Liver (tissue), 9 donors: ENCODE results near the gene TOGARAM2. TPM values are rescaled to one million over a fixed set of nuclear protein-coding genes. Genes with fewer than 3 reads are reported as not detected.

Experiments
- DNase-seq: peaks from one replicate; pipeline ENCODE4 v3.0.0-alpha.2; 2017; ENCODE audit warnings: low spot score
- H3K27ac ChIP-seq, 2 donors: one replicate each; pipeline ENCODE4 v1.7.0; 2013; ENCODE audit warnings: inconsistent platforms in 2 of 2, low read length in 2 of 2, control low read depth in 1 of 2, low read depth in 1 of 2, mild to moderate bottlenecking in 1 of 2
- H3K27me3 ChIP-seq, 4 donors: one replicate each; pipeline versions ENCODE4 v1.6.1 to v1.7.0; 2013; ENCODE audit warnings: low read length in 3 of 4, inconsistent platforms in 1 of 4, mild to moderate bottlenecking in 1 of 4, moderate library complexity in 1 of 4; ENCODE audit not compliant: control insufficient read depth in 4 of 4, insufficient read depth in 4 of 4
- H3K36me3 ChIP-seq, 4 donors: one replicate each; pipeline versions ENCODE4 v1.6.1 to v1.7.0; 2013; ENCODE audit warnings: low read length in 3 of 4, mild to moderate bottlenecking in 3 of 4, low read depth in 1 of 4, moderate library complexity in 1 of 4; ENCODE audit not compliant: control insufficient read depth in 4 of 4, insufficient read depth in 3 of 4
- H3K4me1 ChIP-seq, 4 donors: one replicate each; pipeline versions ENCODE4 v1.6.1 to v1.7.0; 2013; ENCODE audit warnings: low read length in 3 of 4, mild to moderate bottlenecking in 3 of 4, moderate library complexity in 1 of 4; ENCODE audit not compliant: control insufficient read depth in 4 of 4, insufficient read depth in 4 of 4
- H3K4me3 ChIP-seq, 3 donors: one replicate each; pipeline versions ENCODE4 v1.6.1 to v1.7.0; 2013; ENCODE audit warnings: low read length in 3 of 3, control low read depth in 1 of 3, low read depth in 1 of 3, mild to moderate bottlenecking in 1 of 3
- H3K9ac ChIP-seq, 2 donors: one replicate each; pipeline ENCODE4 v1.7.0; 2013; ENCODE audit warnings: low read length in 2 of 2, mild to moderate bottlenecking in 2 of 2, moderate library complexity in 2 of 2, control low read depth in 1 of 2, low read depth in 1 of 2
- H3K9me3 ChIP-seq, 4 donors: one replicate each; pipeline versions ENCODE4 v1.6.1 to v1.7.0; 2013; ENCODE audit warnings: low read length in 3 of 4; ENCODE audit not compliant: control insufficient read depth in 4 of 4
- ATF3 ChIP-seq: IDR thresholded peaks from 2 replicates; pipeline ENCODE4 v1.6.1; 2016; ENCODE audit warnings: antibody characterized with exemption
- CTCF ChIP-seq: fragments of 150-350 bp; IDR thresholded peaks from 2 replicates; pipeline ENCODE4 v1.5.1; 2017; ENCODE audit warnings: improper control_type of control experiment, low read depth, low read length; ENCODE audit not compliant: missing input control
- EGR1 ChIP-seq, 2 donors: IDR thresholded peaks; 2 replicates each; pipeline ENCODE4 v1.6.1; 2016 to 2018; ENCODE audit warnings: antibody characterized with exemption in 2 of 2, low read depth in 2 of 2
- FOXA2 ChIP-seq: IDR thresholded peaks from 2 replicates; pipeline ENCODE4 v1.6.1; 2016; ENCODE audit warnings: antibody characterized with exemption
- GABPA ChIP-seq, 2 donors: IDR thresholded peaks in 1 of 2; conservative IDR thresholded peaks in 1 of 2; 2 replicates each; pipeline ENCODE4 v1.6.1; 2016; ENCODE audit warnings: antibody characterized with exemption in 2 of 2, mild to moderate bottlenecking in 1 of 2, moderate library complexity in 1 of 2
- HNF4A ChIP-seq, 2 donors: conservative IDR thresholded peaks; 2 replicates each; pipeline ENCODE4 v1.6.1; 2016; ENCODE audit warnings: antibody characterized with exemption in 2 of 2, mild to moderate bottlenecking in 2 of 2
- HNF4G ChIP-seq: IDR thresholded peaks from 2 replicates; pipeline ENCODE4 v1.6.1; 2016; ENCODE audit warnings: antibody characterized with exemption
- MAX ChIP-seq: IDR thresholded peaks from 2 replicates; pipeline ENCODE4 v1.6.1; 2016; ENCODE audit warnings: antibody characterized with exemption
- NR2F2 ChIP-seq: IDR thresholded peaks from 2 replicates; pipeline ENCODE4 v1.6.1; 2016; ENCODE audit warnings: antibody characterized with exemption
- RAD21 ChIP-seq, 2 donors: IDR thresholded peaks; 2 replicates each; pipeline ENCODE4 v1.6.1; 2016; ENCODE audit warnings: antibody characterized with exemption in 2 of 2, mild to moderate bottlenecking in 2 of 2
- REST ChIP-seq: IDR thresholded peaks from 2 replicates; pipeline ENCODE4 v1.6.1; 2016; ENCODE audit warnings: antibody characterized with exemption, mild to moderate bottlenecking
- SP1 ChIP-seq: IDR thresholded peaks from 2 replicates; pipeline ENCODE4 v1.6.1; 2018; ENCODE audit warnings: antibody characterized with exemption, mild to moderate bottlenecking
- TAF1 ChIP-seq: conservative IDR thresholded peaks from 2 replicates; pipeline ENCODE4 v1.6.1; 2016; ENCODE audit warnings: antibody characterized with exemption, mild to moderate bottlenecking
- YY1 ChIP-seq: IDR thresholded peaks from 2 replicates; pipeline ENCODE4 v1.6.1; 2016; ENCODE audit warnings: antibody characterized with exemption, mild to moderate bottlenecking
- WGBS: extraction: QIAGEN DNeasy Blood & Tissue Kit; methylation state at CpG from one replicate; pipeline ENCODE4 v1.1.7; 2013; 5-methylcytosine and 5-hydroxymethylcytosine counted together
- polyA plus RNA-seq, 2 donors: library from polyadenylated mRNA; stranded (reverse) in 1 of 2; unstranded in 1 of 2; fragments of 200-250 nt in 1 of 2; fragments of >200 nt in 1 of 2; fragmentation: Nextera tagmentation in 1 of 2; extraction: Ambion mirVana in 1 of 2; gene quantifications; one replicate each; pipeline versions ENCODE4 v1.2.1 to v1.2.3, GENCODE V29; 2013 to 2015
- total RNA-seq, 2 donors: library from RNA; depleted of rRNA; stranded (reverse); fragments of >200 nt; gene quantifications; one replicate each; pipeline ENCODE4 v1.2.3, GENCODE V29; 2014
- TF ChIP-seq, protein P1 (sequence below): IDR thresholded peaks from 2 replicates; pipeline ENCODE4 v1.6.1; 2016; ENCODE audit warnings: antibody characterized with exemption
- donor health status: healthy.
- donor health status: healthy.
- donor health status: healthy.
- donor health status: healthy.
- donor health status: healthy.

TOGARAM2 gene
- total and polyA plus RNA-seq, 4 donors, result 0.15 to 0.42 (median 0.19) TPM; not detected in 1

GRCh38 chr2:29066271-29066860, 85.3 kb downstream of the TOGARAM2 start:
- H3K27ac ChIP-seq, result no peak overlapping the region
- H3K9me3 ChIP-seq, result no peaks in the 10 kb centered on the region
- H3K9ac ChIP-seq, result no peak overlapping the region
- TF ChIP-seq GABPA (IDR thresholded peaks at IDR 0.05 in 1 of 2, conservative IDR thresholded peaks at IDR 0.05 in 1 of 2), result no peak
- no peak for TF ChIP-seq ATF3
- no peak for TF ChIP-seq HNF4A (conservative IDR thresholded peaks at IDR 0.05)
- no peak for TF ChIP-seq TAF1
- no peak for TF ChIP-seq EGR1 (IDR thresholded peaks at IDR 0.05; ENCODE audit: low read depth in 2 of 2)
- TF ChIP-seq, protein P1, sequence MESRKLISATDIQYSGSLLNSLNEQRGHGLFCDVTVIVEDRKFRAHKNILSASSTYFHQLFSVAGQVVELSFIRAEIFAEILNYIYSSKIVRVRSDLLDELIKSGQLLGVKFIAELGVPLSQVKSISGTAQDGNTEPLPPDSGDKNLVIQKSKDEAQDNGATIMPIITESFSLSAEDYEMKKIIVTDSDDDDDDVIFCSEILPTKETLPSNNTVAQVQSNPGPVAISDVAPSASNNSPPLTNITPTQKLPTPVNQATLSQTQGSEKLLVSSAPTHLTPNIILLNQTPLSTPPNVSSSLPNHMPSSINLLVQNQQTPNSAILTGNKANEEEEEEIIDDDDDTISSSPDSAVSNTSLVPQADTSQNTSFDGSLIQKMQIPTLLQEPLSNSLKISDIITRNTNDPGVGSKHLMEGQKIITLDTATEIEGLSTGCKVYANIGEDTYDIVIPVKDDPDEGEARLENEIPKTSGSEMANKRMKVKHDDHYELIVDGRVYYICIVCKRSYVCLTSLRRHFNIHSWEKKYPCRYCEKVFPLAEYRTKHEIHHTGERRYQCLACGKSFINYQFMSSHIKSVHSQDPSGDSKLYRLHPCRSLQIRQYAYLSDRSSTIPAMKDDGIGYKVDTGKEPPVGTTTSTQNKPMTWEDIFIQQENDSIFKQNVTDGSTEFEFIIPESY, result no peak
- no peak for TF ChIP-seq RAD21 (IDR thresholded peaks at IDR 0.05)
- no peak for TF ChIP-seq REST
- no peak for TF ChIP-seq YY1
- no peak for TF ChIP-seq FOXA2
- no peak for TF ChIP-seq CTCF
- no peak for TF ChIP-seq MAX
- no peak for TF ChIP-seq SP1
- TF ChIP-seq HNF4G, result no peak
- no peak for TF ChIP-seq NR2F2
- WGBS, result 79% methylated on average over 8 of the region's 8 CpGs
- no peaks in the 10 kb centered on the region for H3K27me3 ChIP-seq
- H3K4me1 ChIP-seq, result no peaks in the 10 kb centered on the region
- H3K36me3 ChIP-seq, result no peaks in the 10 kb centered on the region
- DNase-seq, result no peak
- H3K4me3 ChIP-seq, result no peak overlapping the region
